NCI-H460 (cell line): ENCODE results near the gene NLRP6. TPM values are rescaled to one million over a fixed set of nuclear protein-coding genes. Genes with fewer than 3 reads are reported as not detected.
A peak's percentile ranks its signal among the peaks of the same experiment; 100 is the strongest.
"Not testable (repeated sequence)": the region's sequence is repeated elsewhere in the genome, so short reads cannot be mapped to it uniquely, and the experiment has no call there.

Experiments used
- DNase-seq: peaks from one replicate; pipeline ENCODE4 v3.0.0-alpha.2; 2016; ENCODE audit warnings: low read depth; ENCODE audit errors: extremely low read depth
- polyA plus RNA-seq: library from polyadenylated mRNA; depleted of rRNA; stranded (reverse); fragments of >200 nt; gene quantifications from 2 replicates; pipeline ENCODE4 v1.2.3, GENCODE V29; 2014; cell fraction: nucleus; rRNA removed
- total RNA-seq: library from RNA; depleted of rRNA; stranded (reverse); fragments of >200 nt; shearing (Covaris generic); gene quantifications from 2 replicates; pipeline ENCODE4 v1.2.3, GENCODE V29; 2014; rRNA removed

Gene NLRP6
- total RNA-seq = not detected in 2 replicates
- polyA plus RNA-seq = 0.18 and 0.37 TPM in 2 replicates

GRCh38 chr11:278001-278951 is at the start of gene NLRP6:
NLRP6 (plus strand) TSS chr11:278407; CDS start chr11:278570, 163 bp downstream.
- DNase-seq = no peak

GRCh38 chr11:230431-230830 is 47.8 kb upstream of the NLRP6 start:
- DNase-seq = no peak

- DNase-seq = no peak
Measured at GRCh38 chr11:232783-233565, 45.2 kb upstream of the NLRP6 start.

DNA sequence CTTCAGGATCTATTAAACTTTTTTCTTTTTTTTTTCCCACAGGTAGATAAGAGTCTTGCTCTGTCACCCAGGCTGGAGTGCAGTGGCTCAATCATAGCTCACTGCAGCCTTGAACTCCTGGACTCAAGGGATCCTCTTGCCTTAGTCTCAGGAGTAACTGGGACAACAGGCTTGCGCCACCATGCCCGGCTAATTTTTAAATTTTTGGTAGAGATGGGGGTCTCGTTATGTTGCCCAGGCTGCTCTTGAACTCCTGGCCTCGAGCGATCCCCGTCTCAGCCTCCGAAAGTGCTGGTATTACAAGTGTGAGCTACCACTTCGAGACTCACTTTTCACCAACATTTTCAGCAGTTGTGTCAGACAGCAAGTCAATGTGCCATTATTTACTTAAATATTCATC is 43.0 kb upstream of the NLRP6 start:
- DNase-seq = no peak

DNA sequence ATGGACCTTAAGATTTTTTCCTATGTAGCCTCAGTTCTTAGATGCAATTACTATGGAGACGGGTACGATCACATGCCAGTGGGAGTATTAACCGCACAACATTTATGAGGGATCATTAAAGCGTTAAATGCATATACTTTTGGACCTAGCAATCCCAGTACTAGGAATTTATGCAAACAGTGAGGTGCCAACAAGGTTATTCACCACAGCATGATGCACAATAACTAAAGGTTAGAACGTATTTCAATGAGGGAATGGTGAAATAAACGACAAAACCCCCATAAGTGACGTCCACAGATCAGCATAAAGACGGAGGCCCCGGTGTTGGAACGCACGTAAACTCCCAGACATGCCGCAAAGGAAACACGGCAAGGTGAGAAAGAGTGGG is 42.6 kb upstream of the NLRP6 start:
- no peak for DNase-seq

- DNase-seq = peak; percentile 75
Measured at GRCh38 chr11:235997-236773, 42.0 kb upstream of the NLRP6 start, which contains the start of gene SIRT3. SIRT3 (minus strand) TSS chr11:236342; CDS start chr11:236328, 14 bp downstream.

DNA sequence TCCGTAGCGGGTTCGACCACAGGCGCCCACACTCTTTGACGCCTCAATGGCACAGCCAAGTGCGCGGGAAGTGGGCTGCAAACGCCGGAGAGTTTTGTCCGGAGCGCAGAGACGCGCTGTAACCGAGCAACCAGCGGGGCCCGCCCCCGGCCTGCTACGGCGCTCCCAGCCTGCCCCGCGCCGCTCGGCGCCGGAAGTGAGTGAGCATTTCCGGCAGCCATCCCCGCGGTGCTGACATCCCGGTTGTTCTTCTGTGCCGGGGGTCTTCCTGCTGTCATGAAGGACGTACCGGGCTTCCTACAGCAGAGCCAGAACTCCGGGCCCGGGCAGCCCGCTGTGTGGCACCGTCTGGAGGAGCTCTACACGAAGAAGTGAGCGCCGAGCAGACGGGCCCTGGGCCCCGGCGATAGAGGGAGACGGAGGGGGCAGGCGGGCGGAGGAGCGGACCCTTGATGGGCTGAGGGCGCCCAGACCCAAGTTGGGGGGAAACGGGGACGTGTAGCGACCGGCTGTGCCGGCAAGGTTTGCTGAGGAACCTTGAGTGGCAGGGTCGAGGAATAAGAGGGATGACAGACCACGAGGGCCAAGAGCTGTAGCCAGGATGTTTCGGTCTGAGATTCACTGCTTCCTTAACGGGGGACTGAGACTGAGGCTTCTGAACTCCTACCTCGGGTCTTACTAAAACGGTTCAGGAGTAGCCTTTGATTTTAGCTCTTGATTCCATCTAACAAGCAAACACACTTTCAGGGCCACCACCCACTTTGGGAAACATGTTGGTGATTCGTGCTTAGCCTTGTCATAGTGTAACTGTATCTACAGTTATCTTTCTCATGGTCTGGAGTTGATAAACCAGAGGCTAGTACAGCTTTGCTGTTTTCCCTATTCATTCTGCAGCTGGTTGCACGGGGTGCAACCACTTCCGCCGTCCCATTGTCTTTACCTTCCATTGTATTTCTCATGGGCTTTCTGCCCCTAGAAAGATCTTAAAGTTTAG is 41.1 kb upstream of the NLRP6 start, which contains the start of gene PSMD13:
PSMD13 (plus strand) TSS at position 203 of the 994 bp plus-strand sequence; CDS start at position 277, 74 bp downstream.
- peak; percentile 58 for DNase-seq

DNA sequence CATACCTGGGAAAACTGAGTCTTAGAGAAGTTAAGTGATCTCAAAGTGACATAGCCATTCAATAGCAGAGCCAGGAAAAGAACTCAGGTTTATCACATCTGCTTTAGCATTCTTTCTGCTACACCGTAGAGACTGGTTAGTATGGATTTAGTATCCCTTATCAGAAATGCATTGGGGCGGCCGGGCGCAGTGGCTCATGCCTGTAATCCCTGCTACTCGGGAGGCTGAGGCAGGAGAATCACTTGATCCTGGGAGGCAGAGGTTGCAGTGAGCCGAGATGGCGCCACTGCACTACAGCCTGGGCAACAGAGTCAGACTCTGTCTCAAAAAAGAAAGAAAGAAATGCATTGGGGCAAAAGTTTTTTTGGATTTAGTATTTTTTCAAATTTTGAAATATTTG is 39.9 kb upstream of the NLRP6 start:
- not testable (repeated sequence) for DNase-seq

- no peak for DNase-seq
Measured at GRCh38 chr11:240315-240714, 37.9 kb upstream of the NLRP6 start.

- no peak for DNase-seq
Measured at GRCh38 chr11:241634-242033, 36.6 kb upstream of the NLRP6 start.

DNA sequence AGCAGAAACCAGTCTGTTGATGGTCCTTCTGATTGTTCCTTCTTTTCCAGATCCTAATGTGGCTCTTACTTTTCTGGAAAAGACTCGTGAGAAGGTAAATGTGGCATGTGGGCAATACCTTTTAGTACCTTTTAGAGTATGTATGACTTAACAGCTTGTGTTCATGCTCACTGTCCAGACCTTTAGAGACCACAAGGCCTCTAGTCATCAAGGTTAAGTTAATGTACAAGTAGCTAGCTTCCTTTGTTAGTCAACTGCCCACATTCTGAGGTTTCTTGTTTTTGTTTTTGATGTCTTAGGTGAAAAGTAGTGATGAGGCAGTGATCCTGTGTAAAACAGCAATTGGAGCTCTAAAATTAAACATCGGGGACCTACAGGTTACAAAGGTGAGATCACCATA is 33.8 kb upstream of the NLRP6 start:
- DNase-seq = no peak

GRCh38 chr11:249062-249461 is 29.1 kb upstream of the NLRP6 start:
- no peak for DNase-seq

DNA sequence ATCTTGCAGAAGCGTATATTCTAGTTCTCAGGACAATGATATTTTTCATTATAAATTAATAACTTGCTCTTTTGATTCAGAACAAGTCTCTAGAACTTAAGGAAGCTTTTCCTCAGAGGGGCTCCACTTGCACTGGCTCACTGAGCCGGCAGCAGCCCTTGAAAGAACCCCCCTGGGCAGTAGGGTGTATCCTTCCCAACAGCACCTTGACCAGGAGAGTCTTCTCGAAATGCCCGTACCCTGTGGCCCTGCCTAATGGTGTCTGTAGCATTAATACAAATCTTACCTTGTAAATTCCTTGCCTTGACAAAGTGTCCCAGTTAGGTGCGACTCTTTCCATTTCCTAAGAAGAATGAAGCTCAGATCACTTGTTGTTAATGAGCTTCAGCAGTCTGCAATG is 27.9 kb upstream of the NLRP6 start:
- DNase-seq = no peak

DNA sequence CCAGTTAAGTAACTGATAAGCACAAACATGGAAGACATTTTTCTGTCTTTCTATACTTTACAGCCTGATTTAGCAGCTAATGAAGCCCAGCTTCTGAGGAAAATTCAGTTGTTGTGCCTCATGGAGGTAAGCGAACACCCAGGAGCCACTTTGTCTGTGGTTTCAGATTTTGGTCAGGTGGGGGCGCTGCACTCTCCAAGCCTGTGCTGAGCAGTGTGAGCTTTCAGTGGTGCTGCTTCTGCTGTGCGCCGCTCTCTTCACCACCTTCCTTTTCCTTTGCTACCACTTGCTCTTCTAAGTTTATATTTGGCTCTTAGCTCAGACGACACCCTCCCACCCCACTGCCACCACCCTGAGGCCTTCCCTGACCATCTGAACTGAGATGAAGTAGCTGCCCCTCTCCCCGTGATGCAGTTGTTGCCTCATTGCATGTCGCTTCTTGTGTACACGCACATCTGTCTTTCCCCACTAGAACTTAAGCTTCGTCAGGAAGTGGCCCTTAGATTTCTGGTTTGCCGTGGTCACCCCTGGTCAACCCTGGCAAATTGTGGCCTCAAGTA is 27.4 kb upstream of the NLRP6 start:
- peak; percentile 28 for DNase-seq

DNA sequence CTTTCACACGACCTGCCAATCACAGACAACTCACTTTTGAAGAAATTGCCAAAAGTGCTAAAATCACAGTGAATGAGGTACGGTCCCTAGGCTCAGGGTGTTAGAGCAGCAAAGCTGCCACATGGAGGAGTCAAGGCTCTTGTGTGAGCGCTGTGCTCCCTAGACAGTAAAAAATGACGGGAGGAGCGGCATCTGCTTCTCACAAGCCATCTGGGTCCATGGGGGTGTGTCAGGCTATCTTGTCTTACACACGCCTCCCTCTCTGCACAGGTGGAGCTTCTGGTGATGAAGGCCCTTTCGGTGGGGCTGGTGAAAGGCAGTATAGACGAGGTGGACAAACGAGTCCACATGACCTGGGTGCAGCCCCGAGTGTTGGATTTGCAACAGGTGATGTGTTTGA is 26.7 kb upstream of the NLRP6 start:
- DNase-seq = no peak

- DNase-seq = no peak
Measured at GRCh38 chr11:252666-253065, 25.5 kb upstream of the NLRP6 start.

DNA sequence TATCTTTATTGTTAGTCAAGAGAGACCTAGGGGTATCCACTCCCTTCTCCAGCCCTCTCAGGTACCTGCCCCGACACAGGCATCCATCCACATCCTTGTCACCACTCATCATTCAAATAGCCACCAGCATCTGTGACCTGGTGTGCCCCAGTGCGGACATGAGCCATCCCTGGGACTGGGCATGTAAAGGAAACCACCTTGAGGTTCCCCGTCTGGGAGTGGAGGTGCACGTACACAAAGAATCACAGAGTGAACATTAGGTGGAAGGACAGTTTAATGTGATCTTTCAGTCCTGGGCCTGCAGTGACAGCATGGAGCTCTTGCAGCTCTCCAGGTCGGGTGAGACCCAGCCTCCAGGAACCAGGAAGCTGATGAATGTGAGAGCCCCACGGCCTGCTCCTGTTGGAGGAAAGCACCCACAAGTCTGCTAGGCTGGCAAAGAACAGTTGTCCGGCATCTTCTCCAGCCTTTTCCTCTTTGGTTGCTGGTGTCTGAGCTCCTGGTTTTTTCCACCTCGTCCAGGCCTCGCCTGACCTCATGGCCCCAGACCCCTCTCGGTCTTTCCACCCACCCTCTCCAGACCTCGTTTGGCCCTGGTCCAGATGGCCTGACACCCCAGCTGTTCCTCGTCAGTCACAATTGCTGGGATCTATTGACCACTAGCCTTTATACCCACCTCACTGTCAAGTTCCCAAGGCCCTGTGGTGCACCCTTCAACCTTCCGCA is 24.9 kb upstream of the NLRP6 start:
- no peak for DNase-seq

- no peak for DNase-seq
Measured at GRCh38 chr11:253886-254270, 24.3 kb upstream of the NLRP6 start.
